ENCODE results near the gene ADRA2B.

ADRA2B gene

GRCh38 chr2:96117701-96118588 is 1.6 kb upstream of the ADRA2B start:
- Histone ChIP-seq H3K27ac (no peak overlapping the region), H3K9ac (no peak overlapping the region), H3K4me1 (peaks cover 2% of the 10 kb centered on the region), H3K9me3 (ENCODE audit: control insufficient read depth, low read length) (no peaks in the 10 kb centered on the region), H3K36me3 (ENCODE audit: control insufficient read depth, insufficient read depth, low read length) (no peaks in the 10 kb centered on the region), H3K27me3 (ENCODE audit: control insufficient read depth, insufficient read depth, low read length) (no peaks in the 10 kb centered on the region), H2AFZ (no peak overlapping the region), H3K4me3 (ENCODE audit: low read depth, low read length) (no peak overlapping the region), H3K79me2 (no peaks in the 10 kb centered on the region), H3K4me2 (ENCODE audit: low read length) (no peak overlapping the region)
- TF ChIP-seq CTCF (IDR thresholded peaks at IDR 0.05): no peak

GRCh38 chr2:96116879-96117533 is 635 bp upstream of the ADRA2B start:
- no peaks in the 10 kb centered on the region for H3K27me3 ChIP-seq (ENCODE audit: control insufficient read depth, insufficient read depth, low read length)
- no peak overlapping the region for H3K27ac ChIP-seq
- H3K9me3 ChIP-seq (ENCODE audit: control insufficient read depth, low read length): no peaks in the 10 kb centered on the region
- H3K4me2 ChIP-seq (ENCODE audit: low read length): peak overlapping the region; percentile 72
- no peaks in the 10 kb centered on the region for H3K79me2 ChIP-seq
- H3K36me3 ChIP-seq (ENCODE audit: control insufficient read depth, insufficient read depth, low read length): no peaks in the 10 kb centered on the region
- H3K4me1 ChIP-seq: peaks cover 2% of the 10 kb centered on the region
- peak overlapping the region; percentile 91 for H2AFZ ChIP-seq
- peak; percentile 51 for TF ChIP-seq CTCF (IDR thresholded peaks at IDR 0.05)
- H3K4me3 ChIP-seq (ENCODE audit: low read depth, low read length): peak overlapping the region; percentile 47
- H3K9ac ChIP-seq: no peak overlapping the region

DNA sequence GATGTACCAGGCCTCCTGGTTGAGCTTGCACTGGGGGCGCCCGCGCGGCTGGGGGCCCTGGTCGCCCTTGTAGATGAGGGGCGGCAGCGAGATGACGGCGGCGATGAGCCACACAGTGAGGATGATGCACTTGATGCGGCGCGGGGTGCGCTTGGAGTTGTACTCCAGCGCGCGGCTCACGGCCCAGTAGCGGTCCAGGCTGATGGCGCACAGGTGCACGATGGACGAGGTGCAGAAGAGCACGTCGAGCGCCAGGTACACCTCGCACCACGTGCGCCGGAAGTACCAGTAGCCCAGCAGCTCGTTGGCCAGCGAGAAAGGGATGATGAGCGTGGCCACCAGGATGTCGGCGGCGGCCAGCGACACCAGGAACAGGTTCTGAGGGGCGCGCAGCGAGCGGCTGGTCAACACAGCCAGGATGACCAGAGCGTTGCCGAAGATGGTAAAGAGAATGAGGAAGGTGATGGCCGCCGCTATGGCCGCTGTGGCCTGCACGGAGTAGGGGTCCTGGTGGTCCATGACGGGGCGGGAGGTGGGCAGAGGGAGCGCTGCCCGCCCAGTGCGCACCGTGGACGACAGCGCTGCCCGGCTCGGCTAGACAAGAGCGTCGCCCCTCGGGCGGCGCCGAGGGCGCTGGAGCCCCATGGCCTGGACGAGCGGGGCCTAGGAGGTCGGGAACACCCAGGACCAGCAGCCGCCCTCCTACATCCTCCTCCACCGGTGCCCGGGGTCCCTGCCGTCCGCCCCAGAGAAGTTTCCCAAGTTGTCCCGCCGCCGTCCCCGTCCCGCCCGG is 544 bp downstream of the ADRA2B start:
- Histone ChIP-seq H3K4me3 (ENCODE audit: low read depth, low read length) (peak overlapping the region; percentile 47), H2AFZ (peak overlapping the region; percentile 91), H3K36me3 (ENCODE audit: control insufficient read depth, insufficient read depth, low read length) (no peaks in the 10 kb centered on the region), H3K4me1 (peaks cover 2% of the 10 kb centered on the region), H3K79me2 (no peaks in the 10 kb centered on the region), H3K27ac (no peak overlapping the region), H3K4me2 (ENCODE audit: low read length) (peak overlapping the region; percentile 72), H3K9ac (no peak overlapping the region), H3K27me3 (ENCODE audit: control insufficient read depth, insufficient read depth, low read length) (no peaks in the 10 kb centered on the region), H3K9me3 (ENCODE audit: control insufficient read depth, low read length) (no peaks in the 10 kb centered on the region)
- no peak for TF ChIP-seq CTCF (IDR thresholded peaks at IDR 0.05)

DNA sequence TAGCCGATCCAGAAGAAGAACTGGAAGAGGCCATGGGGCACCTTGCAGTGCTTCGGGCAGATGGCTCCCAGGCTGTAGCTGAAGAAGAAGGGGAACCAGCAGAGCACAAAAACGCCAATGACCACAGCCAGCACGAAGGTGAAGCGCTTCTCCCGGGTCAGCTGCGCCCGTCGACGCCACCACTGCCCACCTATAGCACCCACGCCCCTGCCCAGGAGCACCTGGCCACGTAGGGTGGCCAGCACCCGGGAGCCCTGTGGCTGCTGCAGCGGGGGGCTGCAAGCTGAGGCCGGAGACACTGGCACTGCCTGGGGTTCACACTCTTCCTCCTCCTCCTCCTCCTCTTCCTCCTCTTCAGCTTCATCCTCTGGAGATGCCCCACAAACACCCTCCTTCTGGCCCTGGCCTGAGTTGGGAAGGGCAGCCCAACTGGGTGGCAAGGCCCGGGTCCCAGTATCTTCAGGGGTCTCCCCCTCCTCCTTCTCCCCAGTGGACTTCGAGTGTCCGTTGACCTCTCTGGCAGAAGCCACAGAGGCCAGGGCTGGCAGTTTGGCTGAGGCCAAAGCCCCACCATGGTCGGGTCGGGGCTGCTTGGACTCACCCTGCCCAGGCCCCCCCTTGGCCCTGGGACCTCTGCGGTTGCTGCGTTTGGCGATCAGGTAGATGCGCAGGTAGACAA is 1.3 kb downstream of the ADRA2B start:
- Histone ChIP-seq H2AFZ (no peak overlapping the region), H3K79me2 (no peaks in the 10 kb centered on the region), H3K4me3 (ENCODE audit: low read depth, low read length) (no peak overlapping the region), H3K27ac (no peak overlapping the region), H3K4me2 (ENCODE audit: low read length) (no peak overlapping the region), H3K4me1 (peaks cover 2% of the 10 kb centered on the region), H3K27me3 (ENCODE audit: control insufficient read depth, insufficient read depth, low read length) (no peaks in the 10 kb centered on the region), H3K36me3 (ENCODE audit: control insufficient read depth, insufficient read depth, low read length) (no peaks in the 10 kb centered on the region), H3K9me3 (ENCODE audit: control insufficient read depth, low read length) (no peaks in the 10 kb centered on the region), H3K9ac (no peak overlapping the region)
- TF ChIP-seq CTCF (IDR thresholded peaks at IDR 0.05): no peak
